ENCODE measurements around the gene CELF6.

CELF6 gene

GRCh38 chr15:72265031-72265430, 54.9 kb downstream of the CELF6 start:
- Histone ChIP-seq H3K9me2 (replicated peaks; ENCODE audit: control insufficient read depth, low read length) (no peaks in the 10 kb centered on the region), H3K36me3 (ENCODE audit: control insufficient read depth, low read length) (peaks cover 95% of the 10 kb centered on the region), H4K20me1 (ENCODE audit: control insufficient read depth, insufficient read depth, low read depth, low read length) (no peaks in the 10 kb centered on the region), H3F3A (ENCODE audit: control insufficient read depth, insufficient read depth) (no peaks in the 10 kb centered on the region), H3K9me3 (ENCODE audit: control insufficient read depth, insufficient read depth, low read length) (no peaks in the 10 kb centered on the region), H3K4me1 (ENCODE audit: control insufficient read depth, low read length) (peaks cover 2% of the 10 kb centered on the region; the same call in 1 of the 2 replicates), H3K27me3 (ENCODE audit: control insufficient read depth, low read length) (no peaks in the 10 kb centered on the region), H3K4me2 (ENCODE audit: low read length) (no peak overlapping the region), H3K4me3 (ENCODE audit: low read length) (no peak overlapping the region), H3K27ac (ENCODE audit: low read depth, low read length) (no peak overlapping the region), H3K79me2 (ENCODE audit: control insufficient read depth, low read length) (peaks cover 12% of the 10 kb centered on the region)
- no peak for TF ChIP-seq EZH2phosphoT487 (IDR thresholded peaks at IDR 0.05; ENCODE audit: borderline replicate concordance, low read length)
- TF ChIP-seq CTCF (IDR thresholded peaks at IDR 0.05; ENCODE audit: low read depth, low read length, poor library complexity, severe bottlenecking) = no peak

- no peaks in the 10 kb centered on the region for H3K27me3 ChIP-seq (ENCODE audit: control insufficient read depth, low read length)
- no peak overlapping the region for H3K4me2 ChIP-seq (ENCODE audit: low read length)
- H3K4me1 ChIP-seq (ENCODE audit: control insufficient read depth, low read length) = no peaks in the 10 kb centered on the region
- peaks cover 87% of the 10 kb centered on the region for H3K36me3 ChIP-seq (ENCODE audit: control insufficient read depth, low read length)
- H4K20me1 ChIP-seq (ENCODE audit: control insufficient read depth, insufficient read depth, low read depth, low read length) = no peaks in the 10 kb centered on the region
- no peaks in the 10 kb centered on the region for H3K79me2 ChIP-seq (ENCODE audit: control insufficient read depth, low read length)
- no peak for TF ChIP-seq EZH2phosphoT487 (IDR thresholded peaks at IDR 0.05; ENCODE audit: borderline replicate concordance, low read length)
- no peak for TF ChIP-seq CTCF (IDR thresholded peaks at IDR 0.05; ENCODE audit: low read depth, low read length, poor library complexity, severe bottlenecking)
- no peak overlapping the region for H3K4me3 ChIP-seq (ENCODE audit: low read length)
- no peaks in the 10 kb centered on the region for H3F3A ChIP-seq (ENCODE audit: control insufficient read depth, insufficient read depth)
- no peak overlapping the region for H3K27ac ChIP-seq (ENCODE audit: low read depth, low read length)
- H3K9me3 ChIP-seq (ENCODE audit: control insufficient read depth, insufficient read depth, low read length) = no peaks in the 10 kb centered on the region
- H3K9me2 ChIP-seq (replicated peaks; ENCODE audit: control insufficient read depth, low read length) = no peaks in the 10 kb centered on the region
Observed at GRCh38 chr15:72252663-72253299, 67.2 kb downstream of the CELF6 start.

- peaks cover 62% of the 10 kb centered on the region for H3K36me3 ChIP-seq (ENCODE audit: control insufficient read depth, low read length)
- H3K79me2 ChIP-seq (ENCODE audit: control insufficient read depth, low read length) = no peaks in the 10 kb centered on the region
- H3K4me2 ChIP-seq (ENCODE audit: low read length) = no peak overlapping the region
- TF ChIP-seq EZH2phosphoT487 (IDR thresholded peaks at IDR 0.05; ENCODE audit: borderline replicate concordance, low read length) = no peak
- no peak for TF ChIP-seq CTCF (IDR thresholded peaks at IDR 0.05; ENCODE audit: low read depth, low read length, poor library complexity, severe bottlenecking)
- no peak overlapping the region for H3K4me3 ChIP-seq (ENCODE audit: low read length)
- H4K20me1 ChIP-seq (ENCODE audit: control insufficient read depth, insufficient read depth, low read depth, low read length) = no peaks in the 10 kb centered on the region
- no peaks in the 10 kb centered on the region for H3F3A ChIP-seq (ENCODE audit: control insufficient read depth, insufficient read depth)
- H3K27ac ChIP-seq (ENCODE audit: low read depth, low read length) = no peak overlapping the region
- no peaks in the 10 kb centered on the region for H3K9me3 ChIP-seq (ENCODE audit: control insufficient read depth, insufficient read depth, low read length)
- no peaks in the 10 kb centered on the region for H3K27me3 ChIP-seq (ENCODE audit: control insufficient read depth, low read length)
- no peaks in the 10 kb centered on the region for H3K4me1 ChIP-seq (ENCODE audit: control insufficient read depth, low read length)
- no peaks in the 10 kb centered on the region for H3K9me2 ChIP-seq (replicated peaks; ENCODE audit: control insufficient read depth, low read length)
Observed at GRCh38 chr15:72249142-72249810, 70.7 kb downstream of the CELF6 start.
